Measurements from ENCODE around the gene ADIPOR1. TPM values are rescaled to one million over a fixed set of nuclear protein-coding genes. Genes with fewer than 3 reads are reported as not detected.
"Not testable (repeated sequence)": the region's sequence is repeated elsewhere in the genome, so short reads cannot be mapped to it uniquely, and the experiment has no call there.

Gene ADIPOR1
- polyA plus RNA-seq, 1 of the 3 experiments (the other 2 are of a cell fraction) = 82.2 TPM

GRCh38 chr1:202938287-202938925 lies 19.7 kb downstream of the ADIPOR1 start:
- H3K27ac ChIP-seq (ENCODE audit: low read depth in 2 of 2, low read length in 1 of 2) = no peak overlapping the region
- no peaks in the 10 kb centered on the region for H3K9me2 ChIP-seq
- TF ChIP-seq FOXJ3 (CRISPR knock-in tag; IDR thresholded peaks at IDR 0.05) (no peak), RCOR1 (IDR thresholded peaks at IDR 0.05; ENCODE audit: low read length) (no peak), CTCF (IDR thresholded peaks at IDR 0.05) (no peak), TEAD4 (IDR thresholded peaks at IDR 0.05; ENCODE audit: borderline replicate concordance, insufficient read depth) (no peak), TCF12 (IDR thresholded peaks at IDR 0.05) (no peak), PBX3 (IDR thresholded peaks at IDR 0.05) (no peak), REST (IDR thresholded peaks at IDR 0.05; ENCODE audit: low read depth, low read length) (no peak), MAX (IDR thresholded peaks at IDR 0.05; ENCODE audit: low read depth) (no peak), YY1 (IDR thresholded peaks at IDR 0.05; ENCODE audit: low read depth) (no peak), JUND (IDR thresholded peaks at IDR 0.05) (no peak), RAD21 (IDR thresholded peaks at IDR 0.05; ENCODE audit: low read length) (no peak), GATA2 (CRISPR knock-in tag; IDR thresholded peaks at IDR 0.05) (no peak)
- H3K4me2 ChIP-seq = no peak overlapping the region
- H3K4me3 ChIP-seq (ENCODE audit: low read depth in 2 of 2, low read length in 1 of 2) = no peak overlapping the region
- CTCF ChIA-PET = interaction anchor here (1.1 kb wide), 1 partner anchor 334 kb away, joined by 3 read pairs; no protein-coding TSS in a partner anchor
- H3K79me2 ChIP-seq (ENCODE audit: insufficient read depth) = no peaks in the 10 kb centered on the region
- DNase-seq = no peak
- no peak overlapping the region for H2AFZ ChIP-seq (ENCODE audit: low read depth)
- POLR2A ChIA-PET = no interaction called here
- H3K9me3 ChIP-seq = no peaks in the 10 kb centered on the region
- no peaks in the 10 kb centered on the region for H3K27me3 ChIP-seq (ENCODE audit: insufficient read depth)
- H3K4me1 ChIP-seq (ENCODE audit: control insufficient read depth in 1 of 2, insufficient read depth in 2 of 2, low read depth in 1 of 2, low read length in 1 of 2) = no peaks in the 10 kb centered on the region
- H3K36me3 ChIP-seq (replicated peaks in 1 of 2; ENCODE audit: control insufficient read depth in 1 of 2, insufficient read depth in 2 of 2, low read length in 1 of 2) = peaks cover 28 to 35% of the 10 kb centered on the region in 2 experiments
- no peak overlapping the region for H3K9ac ChIP-seq
- H4K20me1 ChIP-seq (ENCODE audit: insufficient read depth) = no peaks in the 10 kb centered on the region
- 92% methylated on average over 5 of the region's 5 CpGs for WGBS (ENCODE audit: low lambda C conversion rate)
- no peaks in the 10 kb centered on the region for H3F3A ChIP-seq (replicated peaks; ENCODE audit: insufficient read depth)

GRCh38 chr1:202936409-202936808 lies 21.7 kb downstream of the ADIPOR1 start:
- H3K9ac ChIP-seq; H3K27me3 ChIP-seq (ENCODE audit: insufficient read depth); H3K9me3 ChIP-seq; H3K4me1 ChIP-seq (ENCODE audit: control insufficient read depth in 1 of 2, insufficient read depth in 2 of 2, low read depth in 1 of 2, low read length in 1 of 2); H4K20me1 ChIP-seq (ENCODE audit: insufficient read depth); H3K4me2 ChIP-seq; H3K9me2 ChIP-seq; H2AFZ ChIP-seq (ENCODE audit: low read depth); H3F3A ChIP-seq (replicated peaks; ENCODE audit: insufficient read depth); POLR2A ChIA-PET; H3K79me2 ChIP-seq (ENCODE audit: insufficient read depth); CTCF ChIA-PET; H3K27ac ChIP-seq (ENCODE audit: low read depth in 2 of 2, low read length in 1 of 2); H3K4me3 ChIP-seq (ENCODE audit: low read depth in 2 of 2, low read length in 1 of 2); DNase-seq: not testable (repeated sequence)
- 64% methylated on average over 1 of the region's 6 CpGs for WGBS (ENCODE audit: low lambda C conversion rate)
- H3K36me3 ChIP-seq (replicated peaks in 1 of 2; ENCODE audit: control insufficient read depth in 1 of 2, insufficient read depth in 2 of 2, low read length in 1 of 2) = peaks cover 16% of the 10 kb centered on the region in 2 experiments

All from SK-N-SH (cell line).